ENCODE results near the gene PCDH18. TPM values are rescaled to one million over a fixed set of nuclear protein-coding genes. Genes with fewer than 3 reads are reported as not detected.
A peak's percentile ranks its signal among the peaks of the same experiment; 100 is the strongest.

Gene PCDH18
- total RNA-seq, 4 donors from 2014 or later, result 10.6 to 27.1 (median 20.8) TPM

DNA sequence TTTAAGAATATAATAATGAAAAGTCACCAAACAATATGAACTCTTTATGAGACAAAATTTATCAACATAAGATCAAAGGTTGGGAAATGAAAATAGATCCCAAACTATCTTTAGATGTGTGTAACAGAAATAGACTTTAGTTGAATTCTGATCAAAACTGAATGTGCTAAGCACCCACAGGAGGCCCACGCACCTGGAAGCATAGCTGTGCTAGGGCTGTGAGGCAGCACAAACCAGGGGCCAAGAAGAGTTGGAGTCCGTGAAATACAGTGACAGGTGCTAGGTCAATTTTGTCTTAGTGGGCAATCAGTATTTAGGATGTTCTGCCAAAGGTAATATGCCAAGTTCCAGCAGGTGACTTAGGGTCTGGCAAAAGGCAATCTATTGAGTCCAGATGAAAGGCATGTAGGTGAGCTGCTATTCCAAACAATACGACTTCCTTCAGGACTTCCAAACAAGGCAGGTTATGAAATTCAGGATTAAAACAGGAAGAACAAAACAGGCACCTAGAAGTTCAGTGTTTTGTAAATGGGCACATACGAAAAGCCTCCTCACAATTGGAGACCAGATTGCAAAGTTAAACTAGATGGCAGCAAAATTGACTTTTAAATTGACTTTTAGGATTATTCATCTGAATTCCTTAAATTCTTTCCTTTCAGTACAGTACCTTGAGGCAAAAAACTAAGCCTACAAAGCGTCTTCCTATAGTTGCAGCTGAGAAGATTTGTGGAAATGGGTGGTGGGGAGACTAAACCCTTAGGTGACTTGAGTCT lies 4.7 kb upstream of the PCDH18 start:
- H3K27me3 ChIP-seq, result no peaks in the 10 kb centered on the region
- TF ChIP-seq POLR2AphosphoS5 (IDR thresholded peaks at IDR 0.05) (no peak), POLR2A (IDR thresholded peaks at IDR 0.05) (no peak), EP300 (IDR thresholded peaks at IDR 0.05; ENCODE audit: low read depth) (no peak)
- TF ChIP-seq, protein P1, sequence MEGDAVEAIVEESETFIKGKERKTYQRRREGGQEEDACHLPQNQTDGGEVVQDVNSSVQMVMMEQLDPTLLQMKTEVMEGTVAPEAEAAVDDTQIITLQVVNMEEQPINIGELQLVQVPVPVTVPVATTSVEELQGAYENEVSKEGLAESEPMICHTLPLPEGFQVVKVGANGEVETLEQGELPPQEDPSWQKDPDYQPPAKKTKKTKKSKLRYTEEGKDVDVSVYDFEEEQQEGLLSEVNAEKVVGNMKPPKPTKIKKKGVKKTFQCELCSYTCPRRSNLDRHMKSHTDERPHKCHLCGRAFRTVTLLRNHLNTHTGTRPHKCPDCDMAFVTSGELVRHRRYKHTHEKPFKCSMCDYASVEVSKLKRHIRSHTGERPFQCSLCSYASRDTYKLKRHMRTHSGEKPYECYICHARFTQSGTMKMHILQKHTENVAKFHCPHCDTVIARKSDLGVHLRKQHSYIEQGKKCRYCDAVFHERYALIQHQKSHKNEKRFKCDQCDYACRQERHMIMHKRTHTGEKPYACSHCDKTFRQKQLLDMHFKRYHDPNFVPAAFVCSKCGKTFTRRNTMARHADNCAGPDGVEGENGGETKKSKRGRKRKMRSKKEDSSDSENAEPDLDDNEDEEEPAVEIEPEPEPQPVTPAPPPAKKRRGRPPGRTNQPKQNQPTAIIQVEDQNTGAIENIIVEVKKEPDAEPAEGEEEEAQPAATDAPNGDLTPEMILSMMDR (IDR thresholded peaks at IDR 0.05), result no peak
- H3K4me3 ChIP-seq, result no peak overlapping the region
- in situ Hi-C loops (cut with MboI; ENCODE audit: low pct_ligation_motif_present in 1 of 4, low pct_unique_long_range_greater_than_20kb in 1 of 4, low sequenced_read_pairs in 3 of 4), result no loop called here
- H3K27ac ChIP-seq, result no peak overlapping the region
- 73 to 76% methylated on average over 5 of the region's 5 CpGs for WGBS, 2 donors (ENCODE audit: low coverage in 1 of 2)
- intact Hi-C loops (cut with DNase I; ENCODE audit: low total_unique reads), result no loop called here
- no peaks in the 10 kb centered on the region for H3K4me1 ChIP-seq
- H3K36me3 ChIP-seq, result no peaks in the 10 kb centered on the region
- no peaks in the 10 kb centered on the region for H3K9me3 ChIP-seq
- no peak for DNase-seq

DNA sequence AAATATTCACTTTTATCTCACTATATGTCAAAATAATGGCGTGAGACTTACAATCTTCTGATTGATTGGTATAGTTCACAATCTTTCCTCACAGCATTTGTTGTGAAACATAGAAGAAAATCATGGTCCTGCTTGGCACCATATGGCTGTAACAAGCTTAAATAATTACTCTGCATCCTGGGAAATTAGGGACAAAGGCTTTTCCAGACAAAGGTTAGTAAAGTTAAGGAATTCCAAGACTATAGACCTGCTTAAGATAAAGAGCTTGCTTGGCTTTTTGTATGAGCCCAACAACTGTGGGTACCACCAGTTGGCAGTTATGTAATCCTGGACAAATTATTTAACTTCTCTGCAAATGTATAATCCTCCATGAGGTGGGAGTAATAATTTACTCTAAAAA lies 3.4 kb upstream of the PCDH18 start:
- no peak for DNase-seq
- H3K27me3 ChIP-seq, result no peaks in the 10 kb centered on the region
- in situ Hi-C loops (cut with MboI; ENCODE audit: low pct_ligation_motif_present in 1 of 4, low pct_unique_long_range_greater_than_20kb in 1 of 4, low sequenced_read_pairs in 3 of 4) (no loop called here), intact Hi-C loops (cut with DNase I; ENCODE audit: low total_unique reads) (no loop called here)
- H3K4me3 ChIP-seq, result no peak overlapping the region
- H3K9me3 ChIP-seq, result no peaks in the 10 kb centered on the region
- no peaks in the 10 kb centered on the region for H3K36me3 ChIP-seq
- no peaks in the 10 kb centered on the region for H3K4me1 ChIP-seq
- TF ChIP-seq, protein P1 (IDR thresholded peaks at IDR 0.05), result no peak
- peak overlapping the region in 2 of 4 donors; percentile 77 to 84 for H3K27ac ChIP-seq
- WGBS, 2 donors (ENCODE audit: low coverage in 1 of 2), result 88 to 93% methylated on average over 1 of the region's 1 CpG

DNA sequence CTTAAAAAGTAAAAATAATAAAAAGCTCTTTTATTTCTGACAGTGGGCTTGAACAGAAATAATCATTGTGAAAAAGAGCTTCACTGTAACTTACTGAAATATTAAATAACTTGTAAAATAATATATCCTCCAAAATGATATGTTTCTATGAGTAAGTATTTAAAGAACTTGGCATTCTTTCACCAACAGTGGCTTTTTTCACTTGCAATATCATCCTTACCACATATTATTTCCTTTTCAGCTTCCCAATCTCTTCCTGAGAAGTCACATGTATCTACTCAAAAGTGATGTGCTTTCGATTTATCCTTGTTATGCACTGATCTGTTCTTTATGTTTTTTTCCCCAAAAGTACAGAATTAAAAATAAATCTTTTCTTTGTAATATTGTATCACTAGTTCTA lies 2.2 kb upstream of the PCDH18 start:
- intact Hi-C loops (cut with DNase I; ENCODE audit: low total_unique reads), result loop anchor here (5.0 kb wide), 1 partner anchor 128 kb away; no protein-coding TSS in a partner anchor

DNA sequence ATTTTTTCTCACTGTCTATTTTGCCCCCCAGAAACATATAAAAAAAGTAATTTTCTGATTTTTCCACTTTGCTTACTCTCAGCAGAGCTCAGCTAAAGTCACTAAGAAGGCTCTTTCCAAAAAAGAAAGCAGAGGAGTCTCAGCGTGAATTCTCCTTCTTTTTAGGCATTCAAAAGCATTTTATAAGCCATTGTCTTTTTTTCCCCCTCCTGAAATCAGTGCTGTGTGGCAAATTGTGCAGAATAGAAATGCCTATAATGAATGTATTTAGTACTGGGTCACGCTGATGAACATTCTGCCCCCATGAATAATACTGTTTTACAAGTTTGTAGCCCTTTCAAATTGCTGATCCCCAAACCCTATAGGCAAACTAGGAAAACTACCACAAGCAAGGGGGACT lies 1.6 kb upstream of the PCDH18 start:
- no peaks in the 10 kb centered on the region for H3K4me1 ChIP-seq
- peak overlapping the region in 1 of 4 donors; percentile 56 for H3K4me3 ChIP-seq
- TF ChIP-seq POLR2AphosphoS5 (IDR thresholded peaks at IDR 0.05) (no peak), EP300 (IDR thresholded peaks at IDR 0.05; ENCODE audit: low read depth) (no peak), POLR2A (IDR thresholded peaks at IDR 0.05) (no peak)
- TF ChIP-seq, protein P1 (IDR thresholded peaks at IDR 0.05), result no peak
- H3K36me3 ChIP-seq, result no peaks in the 10 kb centered on the region
- no peaks in the 10 kb centered on the region for H3K27me3 ChIP-seq
- no peak for DNase-seq
- in situ Hi-C loops (cut with MboI; ENCODE audit: low pct_ligation_motif_present in 1 of 4, low pct_unique_long_range_greater_than_20kb in 1 of 4, low sequenced_read_pairs in 3 of 4) (no loop called here), intact Hi-C loops (cut with DNase I; ENCODE audit: low total_unique reads) (loop anchor here (5.0 kb wide), 1 partner anchor 128 kb away; no protein-coding TSS in a partner anchor)
- peak overlapping the region; percentile 77 to 84 (median 82) for H3K27ac ChIP-seq
- WGBS, 2 donors (ENCODE audit: low coverage in 1 of 2), result 62 to 63% methylated on average over 1 to 2 of the region's 2 CpGs
- H3K9me3 ChIP-seq, result no peaks in the 10 kb centered on the region

More for the DNA sequence above, 2.2 kb upstream of the PCDH18 start:
- H3K4me3 ChIP-seq, result no peak overlapping the region
- no peaks in the 10 kb centered on the region for H3K9me3 ChIP-seq
- peak overlapping the region; percentile 77 to 84 (median 82) for H3K27ac ChIP-seq
- no peak for DNase-seq
- TF ChIP-seq POLR2AphosphoS5 (IDR thresholded peaks at IDR 0.05), result no peak
- no peak for TF ChIP-seq POLR2A (IDR thresholded peaks at IDR 0.05)
- TF ChIP-seq EP300 (IDR thresholded peaks at IDR 0.05; ENCODE audit: low read depth), result no peak
- TF ChIP-seq, protein P1 (IDR thresholded peaks at IDR 0.05), result no peak
- no peaks in the 10 kb centered on the region for H3K27me3 ChIP-seq
- no peaks in the 10 kb centered on the region for H3K36me3 ChIP-seq
- H3K4me1 ChIP-seq, result no peaks in the 10 kb centered on the region
- in situ Hi-C loops (cut with MboI; ENCODE audit: low pct_ligation_motif_present in 1 of 4, low pct_unique_long_range_greater_than_20kb in 1 of 4, low sequenced_read_pairs in 3 of 4), result no loop called here
- WGBS, 2 donors (ENCODE audit: low coverage in 1 of 2), result 60% methylated on average over 1 of the region's 1 CpG

Measured in transverse colon (tissue), 4 donors.